22Rv1 (cell line): ENCODE measurements around the gene LINS1.

ENCODE experiments used
- H3K27ac ChIP-seq: fragments of 450-650 bp; 2 replicates; pipeline ENCODE4 v1.5.1; 2017
- ZFX ChIP-seq: fragments of 450-650 bp; IDR thresholded peaks from 2 replicates; pipeline ENCODE4 v1.6.1; 2017; ENCODE audit warnings: antibody characterized with exemption, borderline replicate concordance
- TF ChIP-seq, protein P1 (sequence below): fragments of 450-650 bp; IDR thresholded peaks from 2 replicates; pipeline ENCODE4 v1.5.1; 2017; ENCODE audit warnings: mild to moderate bottlenecking

The LINS1 gene

DNA sequence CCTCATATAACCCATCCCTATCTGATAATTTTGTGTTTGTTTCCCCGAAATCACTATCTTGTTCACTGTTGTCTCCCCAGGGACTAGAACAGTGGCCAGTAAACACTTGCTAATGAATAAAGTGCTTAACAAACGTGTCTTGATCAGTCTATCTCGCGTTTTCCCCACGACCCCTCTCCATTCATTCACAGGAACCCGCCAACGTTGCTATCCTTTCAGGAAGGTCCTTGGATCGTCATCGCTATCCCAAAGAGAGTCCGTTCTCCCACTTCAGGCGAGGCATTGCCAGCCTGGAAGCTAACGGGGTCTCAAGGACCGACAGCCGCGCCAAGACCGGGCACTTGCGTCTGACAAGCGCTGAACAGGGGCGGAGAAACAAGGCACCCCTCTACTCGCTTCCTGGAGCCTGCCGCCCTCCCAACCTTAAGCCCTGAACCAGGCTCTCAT is 344 bp downstream of the LINS1 start:
- peak overlapping the region; percentile 68 for H3K27ac ChIP-seq
- no peak for TF ChIP-seq ZFX

DNA sequence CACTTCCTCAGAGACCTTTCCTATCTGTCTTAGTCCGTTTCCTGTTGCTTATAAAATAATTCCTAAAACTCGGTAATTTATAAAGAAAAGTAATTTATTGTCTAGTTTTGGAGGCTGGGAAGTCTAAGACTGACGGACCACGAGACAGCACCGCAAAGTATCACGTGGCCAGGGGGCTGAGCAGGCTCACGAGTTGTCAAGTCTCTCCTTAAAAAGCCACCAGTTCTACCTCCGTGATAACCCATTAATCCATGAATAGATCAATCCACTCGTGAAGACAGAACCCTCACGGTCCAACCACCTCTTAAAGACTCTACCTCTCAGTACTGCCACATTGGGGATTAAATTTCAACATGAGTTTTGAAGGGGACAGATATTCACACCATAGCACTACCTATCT is 821 bp downstream of the LINS1 start:
- TF ChIP-seq, protein P1, sequence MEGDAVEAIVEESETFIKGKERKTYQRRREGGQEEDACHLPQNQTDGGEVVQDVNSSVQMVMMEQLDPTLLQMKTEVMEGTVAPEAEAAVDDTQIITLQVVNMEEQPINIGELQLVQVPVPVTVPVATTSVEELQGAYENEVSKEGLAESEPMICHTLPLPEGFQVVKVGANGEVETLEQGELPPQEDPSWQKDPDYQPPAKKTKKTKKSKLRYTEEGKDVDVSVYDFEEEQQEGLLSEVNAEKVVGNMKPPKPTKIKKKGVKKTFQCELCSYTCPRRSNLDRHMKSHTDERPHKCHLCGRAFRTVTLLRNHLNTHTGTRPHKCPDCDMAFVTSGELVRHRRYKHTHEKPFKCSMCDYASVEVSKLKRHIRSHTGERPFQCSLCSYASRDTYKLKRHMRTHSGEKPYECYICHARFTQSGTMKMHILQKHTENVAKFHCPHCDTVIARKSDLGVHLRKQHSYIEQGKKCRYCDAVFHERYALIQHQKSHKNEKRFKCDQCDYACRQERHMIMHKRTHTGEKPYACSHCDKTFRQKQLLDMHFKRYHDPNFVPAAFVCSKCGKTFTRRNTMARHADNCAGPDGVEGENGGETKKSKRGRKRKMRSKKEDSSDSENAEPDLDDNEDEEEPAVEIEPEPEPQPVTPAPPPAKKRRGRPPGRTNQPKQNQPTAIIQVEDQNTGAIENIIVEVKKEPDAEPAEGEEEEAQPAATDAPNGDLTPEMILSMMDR: no peak
- TF ChIP-seq ZFX: no peak
- peak overlapping the region; percentile 68 for H3K27ac ChIP-seq

DNA sequence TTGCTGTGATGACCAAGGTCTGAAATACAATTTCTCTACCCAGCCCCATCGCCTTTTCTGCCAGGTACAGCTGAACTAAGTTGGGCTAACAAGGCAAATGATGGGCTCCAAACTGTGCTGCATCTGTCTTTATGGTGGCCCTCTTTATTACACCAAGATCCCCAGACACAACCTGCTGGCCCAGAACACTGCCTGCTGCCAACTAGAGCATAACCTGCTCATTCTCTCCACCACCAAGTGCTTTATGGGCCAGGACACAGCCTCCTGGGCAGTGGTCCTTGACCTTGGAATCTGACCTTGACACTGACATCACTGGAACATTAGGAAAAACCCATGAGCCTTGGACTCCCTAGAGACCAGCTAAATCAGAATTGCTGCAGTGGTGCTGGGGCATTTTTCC is 3.3 kb downstream of the LINS1 start:
- no peak overlapping the region for H3K27ac ChIP-seq
- TF ChIP-seq ZFX: no peak
- TF ChIP-seq, protein P1: no peak

DNA sequence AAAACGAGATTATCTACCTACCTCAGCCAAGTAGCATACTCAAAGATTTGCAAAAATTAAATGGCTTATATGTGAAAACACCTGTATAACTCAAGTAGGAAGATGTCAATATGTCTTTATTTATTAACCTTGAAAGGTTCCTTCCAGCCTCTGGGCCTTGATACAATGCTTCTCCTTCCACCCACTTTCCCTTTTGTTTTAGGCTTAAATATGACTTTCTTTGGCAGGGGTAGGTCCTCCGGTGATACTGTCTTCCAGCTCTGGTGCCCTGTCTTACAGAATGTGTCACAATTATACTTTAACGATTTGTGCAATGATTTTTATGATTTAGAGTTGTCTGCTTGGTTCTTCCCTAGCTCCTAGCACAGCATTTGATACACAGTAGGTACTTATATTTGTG is 4.1 kb downstream of the LINS1 start:
- no peak overlapping the region for H3K27ac ChIP-seq
- TF ChIP-seq, protein P1: no peak
- no peak for TF ChIP-seq ZFX

DNA sequence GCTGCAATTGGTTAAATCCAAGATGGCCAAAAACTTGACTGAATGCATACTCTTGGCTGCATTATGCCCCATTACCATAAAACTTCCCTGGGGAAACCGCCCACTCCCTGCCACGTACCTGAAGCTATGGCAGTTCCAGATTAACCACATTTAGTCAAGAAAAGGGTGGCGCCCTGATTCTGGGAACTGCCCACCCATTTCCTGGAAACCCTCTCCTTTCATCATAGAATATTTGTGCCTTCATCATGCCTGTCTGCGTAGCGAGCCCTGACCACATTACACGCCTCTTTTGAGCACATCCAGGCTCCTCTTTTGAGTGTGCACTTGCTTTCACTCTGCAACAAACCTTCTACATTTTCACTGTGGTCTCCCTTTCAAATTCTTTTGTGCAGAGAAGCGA is 5.2 kb downstream of the LINS1 start:
- H3K27ac ChIP-seq: no peak overlapping the region
- TF ChIP-seq ZFX: no peak
- TF ChIP-seq, protein P1: no peak

DNA sequence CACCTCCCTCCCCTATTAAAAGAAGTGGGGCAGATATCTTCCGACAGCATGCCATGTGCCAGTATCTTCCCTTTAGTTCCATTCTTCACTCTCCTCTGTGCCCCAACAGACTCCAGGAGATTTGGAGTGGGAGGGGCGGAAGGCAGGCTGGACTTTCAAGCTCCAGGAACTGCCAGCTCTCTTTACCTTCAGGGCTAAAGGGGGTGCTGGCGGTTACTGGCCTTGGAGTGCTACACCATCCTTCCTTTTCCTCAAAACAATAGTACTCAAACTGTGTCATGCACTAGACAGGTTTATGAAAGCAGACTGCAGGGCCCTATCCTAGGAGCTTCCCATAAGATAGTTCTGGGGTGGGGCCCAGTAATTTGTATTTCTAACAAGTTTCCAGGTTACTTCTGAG is 6.0 kb downstream of the LINS1 start:
- TF ChIP-seq, protein P1: no peak
- TF ChIP-seq ZFX: no peak
- no peak overlapping the region for H3K27ac ChIP-seq

DNA sequence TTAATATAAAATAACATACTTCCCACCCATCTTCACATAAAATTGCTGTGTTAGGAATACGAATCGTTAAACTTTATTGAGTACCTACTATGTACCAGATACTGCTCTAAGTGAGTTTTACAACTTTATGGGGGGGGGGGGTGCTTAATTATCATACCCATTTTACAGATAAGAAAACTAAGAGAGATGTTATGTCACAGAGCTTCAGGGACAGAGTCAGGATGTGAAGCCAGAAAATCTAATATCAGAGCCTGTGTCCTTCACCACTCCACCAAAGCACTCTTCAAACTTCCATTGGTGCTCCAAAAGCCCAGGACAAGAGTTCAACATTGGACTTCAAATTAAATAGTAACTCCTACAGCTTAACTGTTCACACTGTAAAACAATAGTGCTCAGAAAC is 8.6 kb downstream of the LINS1 start:
- H3K27ac ChIP-seq: no peak overlapping the region
- TF ChIP-seq, protein P1: no peak

DNA sequence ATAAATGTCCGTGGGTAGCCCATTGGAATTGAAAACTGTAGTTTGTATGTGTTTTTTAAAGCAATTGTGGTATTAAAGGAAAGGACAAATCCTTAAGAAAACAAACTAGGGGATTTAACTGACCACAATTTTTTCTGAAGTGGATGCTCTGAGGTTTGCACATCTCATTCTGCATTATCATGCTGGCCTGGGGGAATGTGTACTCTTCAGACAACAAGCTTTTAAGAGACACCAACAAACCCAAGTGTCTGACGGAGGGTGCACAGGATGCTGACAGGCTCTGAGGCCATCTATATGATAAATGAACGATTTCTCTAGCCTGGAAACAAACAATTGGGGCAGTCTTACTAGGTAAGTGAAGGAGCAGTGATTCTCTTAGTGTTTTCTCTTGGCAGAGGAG is 9.1 kb downstream of the LINS1 start:
- no peak overlapping the region for H3K27ac ChIP-seq
- no peak for TF ChIP-seq ZFX
- TF ChIP-seq, protein P1: no peak
